RWPE2 (cell line): ENCODE measurements around the gene ZCWPW2.

Source experiments
- ATAC-seq: fragments of 200-7000 bp; cut with Tn5 transposase; 3 replicates; pipeline ENCODE4 v1.9.1; 2021; ENCODE audit warnings: low read depth
- DNase-seq: peaks from one replicate; pipeline ENCODE4 v3.0.0-alpha.2; 2020; ENCODE audit warnings: low spot score
- H3K27ac ChIP-seq: fragments of 450-650 bp; 2 replicates; pipeline ENCODE4 v1.5.1; 2017; ENCODE audit warnings: mild to moderate bottlenecking; ENCODE audit not compliant: poor library complexity, severe bottlenecking
- H3K27me3 ChIP-seq: fragments of 250-450 bp; sonication (Bioruptor Pico); 2 replicates; pipeline ENCODE4 v1.5.1; 2021; ENCODE audit warnings: mild to moderate bottlenecking, moderate library complexity; ENCODE audit not compliant: insufficient read depth, poor library complexity, severe bottlenecking
- H3K36me3 ChIP-seq: fragments of 250-450 bp; sonication (Bioruptor Pico); 2 replicates; pipeline ENCODE4 v1.5.1; 2020; ENCODE audit warnings: low read depth, mild to moderate bottlenecking, moderate library complexity
- H3K4me1 ChIP-seq: fragments of 250-450 bp; sonication (Bioruptor Pico); 2 replicates; pipeline ENCODE4 v1.5.1; 2021; ENCODE audit warnings: mild to moderate bottlenecking, moderate library complexity; ENCODE audit not compliant: insufficient read depth, poor library complexity, severe bottlenecking
- H3K4me3 ChIP-seq: fragments of 250-450 bp; sonication (Bioruptor Pico); 2 replicates; pipeline ENCODE4 v1.5.1; 2021; ENCODE audit warnings: mild to moderate bottlenecking, moderate library complexity; ENCODE audit not compliant: severe bottlenecking
- H3K9me3 ChIP-seq: fragments of 250-450 bp; sonication (Bioruptor Pico); 2 replicates; pipeline ENCODE4 v1.5.1; 2021; ENCODE audit warnings: mild to moderate bottlenecking, moderate library complexity; ENCODE audit not compliant: severe bottlenecking
- TF ChIP-seq, protein P1 (sequence below): fragments of 450-650 bp; IDR thresholded peaks from one replicate; pipeline ENCODE4 v1.5.1; 2017; ENCODE audit warnings: mild to moderate bottlenecking, moderate library complexity; ENCODE audit not compliant: poor library complexity, severe bottlenecking

Gene ZCWPW2

DNA sequence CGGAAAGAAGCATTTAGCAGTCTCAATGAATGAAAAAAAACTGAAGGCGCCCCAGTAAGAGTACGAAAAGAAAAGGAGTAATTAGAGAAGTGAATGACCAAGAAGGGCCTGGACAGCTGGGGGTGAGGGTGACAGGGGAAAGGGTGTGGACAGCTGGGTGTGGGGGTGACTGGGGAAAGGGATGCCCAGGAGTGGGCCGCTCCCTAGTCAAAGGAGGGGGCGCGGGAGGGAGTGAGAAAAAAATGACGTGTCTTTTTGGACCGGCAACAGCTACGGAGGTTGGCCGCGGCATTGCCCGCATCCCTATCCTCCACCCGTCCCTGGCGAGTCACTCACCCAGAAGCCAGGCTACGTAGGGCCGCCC, 274 bp upstream of the ZCWPW2 start:
- Histone ChIP-seq H3K27ac (peak overlapping the region; percentile 92), H3K4me3 (peak overlapping the region; percentile 55), H3K36me3 (peaks cover 17% of the 10 kb centered on the region), H3K9me3 (no peaks in the 10 kb centered on the region), H3K4me1 (peaks cover 43% of the 10 kb centered on the region), H3K27me3 (no peaks in the 10 kb centered on the region)
- DNase-seq: no peak
- peak; percentile 81 for ATAC-seq
- TF ChIP-seq, protein P1, sequence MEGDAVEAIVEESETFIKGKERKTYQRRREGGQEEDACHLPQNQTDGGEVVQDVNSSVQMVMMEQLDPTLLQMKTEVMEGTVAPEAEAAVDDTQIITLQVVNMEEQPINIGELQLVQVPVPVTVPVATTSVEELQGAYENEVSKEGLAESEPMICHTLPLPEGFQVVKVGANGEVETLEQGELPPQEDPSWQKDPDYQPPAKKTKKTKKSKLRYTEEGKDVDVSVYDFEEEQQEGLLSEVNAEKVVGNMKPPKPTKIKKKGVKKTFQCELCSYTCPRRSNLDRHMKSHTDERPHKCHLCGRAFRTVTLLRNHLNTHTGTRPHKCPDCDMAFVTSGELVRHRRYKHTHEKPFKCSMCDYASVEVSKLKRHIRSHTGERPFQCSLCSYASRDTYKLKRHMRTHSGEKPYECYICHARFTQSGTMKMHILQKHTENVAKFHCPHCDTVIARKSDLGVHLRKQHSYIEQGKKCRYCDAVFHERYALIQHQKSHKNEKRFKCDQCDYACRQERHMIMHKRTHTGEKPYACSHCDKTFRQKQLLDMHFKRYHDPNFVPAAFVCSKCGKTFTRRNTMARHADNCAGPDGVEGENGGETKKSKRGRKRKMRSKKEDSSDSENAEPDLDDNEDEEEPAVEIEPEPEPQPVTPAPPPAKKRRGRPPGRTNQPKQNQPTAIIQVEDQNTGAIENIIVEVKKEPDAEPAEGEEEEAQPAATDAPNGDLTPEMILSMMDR: no peak

DNA sequence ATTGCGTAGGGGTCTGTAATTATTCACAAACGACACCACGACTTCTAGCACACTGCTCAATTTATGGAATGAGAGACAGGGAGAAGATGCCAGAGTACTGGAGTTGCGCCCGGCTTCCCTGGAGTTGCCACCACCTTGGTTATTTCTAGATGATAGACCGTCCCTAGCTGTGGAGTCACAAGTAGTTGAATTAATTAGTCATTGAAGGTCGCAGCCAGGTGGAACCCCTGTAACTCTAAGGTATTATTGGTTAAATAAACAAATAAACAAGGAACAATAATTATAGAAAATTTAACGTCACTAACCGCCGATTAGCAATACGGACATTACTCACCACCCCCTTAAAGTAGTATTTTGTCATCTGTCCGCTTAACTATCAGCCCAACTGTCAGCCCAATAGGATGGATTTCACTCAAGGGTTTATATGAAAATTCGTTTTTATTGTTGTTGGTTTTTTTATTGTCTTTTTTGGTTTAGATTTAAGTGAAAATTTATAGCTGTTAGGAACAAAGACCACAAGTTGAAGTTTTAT, 1.0 kb downstream of the ZCWPW2 start:
- TF ChIP-seq, protein P1: no peak
- Histone ChIP-seq H3K27me3 (no peaks in the 10 kb centered on the region), H3K4me1 (peaks cover 30% of the 10 kb centered on the region), H3K9me3 (no peaks in the 10 kb centered on the region), H3K27ac (peak overlapping the region; percentile 92), H3K36me3 (peaks cover 20% of the 10 kb centered on the region), H3K4me3 (peak overlapping the region; percentile 55)
- ATAC-seq (no peak; the same call in 2 of the 3 replicates), DNase-seq (no peak)

DNA sequence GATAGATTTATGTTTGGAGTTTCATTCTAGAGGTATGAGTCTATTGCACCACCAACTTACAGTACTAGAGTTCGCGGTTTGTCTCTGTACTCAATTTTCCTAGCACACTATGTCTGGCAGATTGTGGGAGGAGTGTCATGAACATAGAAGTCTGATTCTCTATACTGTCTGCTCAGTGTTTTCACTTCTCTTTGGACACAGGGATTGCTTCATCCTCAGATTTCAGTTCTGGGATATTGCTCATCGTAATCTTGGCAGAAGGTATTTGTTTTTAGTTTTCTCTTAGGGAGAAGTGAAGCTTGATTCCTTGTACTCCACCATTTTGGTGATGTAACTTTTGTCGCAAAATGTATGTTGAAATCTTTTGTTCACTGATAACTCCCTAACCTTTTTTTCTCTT, 27.9 kb downstream of the ZCWPW2 start:
- H3K4me3 ChIP-seq: no peak overlapping the region
- DNase-seq: no peak
- peak; percentile 52; the same call in 2 of the 3 replicates for ATAC-seq

DNA sequence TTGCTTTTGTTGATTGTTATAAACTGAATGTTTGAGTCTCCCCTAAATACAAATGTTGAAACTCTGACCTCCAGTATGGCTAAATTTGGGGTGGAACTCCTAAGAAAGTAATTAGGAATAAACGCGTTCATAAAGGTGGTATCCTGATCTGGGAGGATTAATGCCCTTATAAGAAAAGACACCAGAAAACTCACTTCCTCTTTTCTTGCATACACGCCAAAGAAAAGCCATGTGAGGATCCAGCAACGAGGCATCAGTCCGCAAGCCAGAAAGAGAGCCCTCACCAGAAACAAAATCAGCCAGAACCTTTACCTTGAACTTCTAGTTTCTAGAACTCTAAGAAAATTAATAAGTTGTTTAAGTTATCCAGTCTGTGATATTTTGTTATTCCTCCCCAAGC, 37.5 kb downstream of the ZCWPW2 start:
- no peak for DNase-seq
- no peak overlapping the region for H3K4me3 ChIP-seq
- H3K27me3 ChIP-seq: no peaks in the 10 kb centered on the region

More for the DNA sequence above, 27.9 kb downstream of the ZCWPW2 start:
- Histone ChIP-seq H3K9me3 (no peaks in the 10 kb centered on the region), H3K36me3 (no peaks in the 10 kb centered on the region), H3K27ac (no peak overlapping the region), H3K4me1 (no peaks in the 10 kb centered on the region), H3K27me3 (no peaks in the 10 kb centered on the region)
- TF ChIP-seq, protein P1: no peak

DNA sequence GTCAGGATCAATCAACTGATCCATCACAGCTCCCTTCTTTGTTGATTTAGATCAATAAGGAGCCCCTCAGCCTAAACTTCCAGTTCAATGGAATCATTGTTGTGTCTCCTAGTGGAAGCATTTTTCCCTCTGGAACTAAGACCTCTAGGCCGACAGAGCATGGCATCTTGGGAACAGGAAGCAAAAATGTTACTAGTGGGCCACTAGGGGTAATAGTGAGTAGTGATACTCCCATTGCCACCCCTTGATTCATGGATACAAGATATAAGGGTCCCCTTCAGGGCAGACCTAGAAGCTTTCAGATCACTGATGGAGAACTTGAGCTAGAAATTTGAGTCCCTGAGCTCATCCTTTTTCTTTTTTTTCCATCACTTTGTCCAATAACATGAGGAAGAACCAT, 40.5 kb downstream of the ZCWPW2 start:
- H3K27ac ChIP-seq: no peak overlapping the region
- no peak overlapping the region for H3K4me3 ChIP-seq
- no peaks in the 10 kb centered on the region for H3K9me3 ChIP-seq
- no peaks in the 10 kb centered on the region for H3K27me3 ChIP-seq
- H3K4me1 ChIP-seq: no peaks in the 10 kb centered on the region
- DNase-seq: no peak
- TF ChIP-seq, protein P1: no peak
- no peak for ATAC-seq
- H3K36me3 ChIP-seq: no peaks in the 10 kb centered on the region

More for the DNA sequence above, 37.5 kb downstream of the ZCWPW2 start:
- no peaks in the 10 kb centered on the region for H3K36me3 ChIP-seq
- TF ChIP-seq, protein P1: no peak
- no peaks in the 10 kb centered on the region for H3K9me3 ChIP-seq
- no peak for ATAC-seq
- H3K27ac ChIP-seq: no peak overlapping the region
- no peaks in the 10 kb centered on the region for H3K4me1 ChIP-seq
